HEK293 (cell line): ENCODE data around the gene DCLK1.

Experiments
- ZNF302 ChIP-seq: fragments of 450-650 bp; formaldehyde crosslinking; IDR thresholded peaks from 2 replicates; pipeline ENCODE4 v1.5.1; 2016; ENCODE audit warnings: missing biosample characterization, missing genetic modification characterization, low read depth
- ZNF830 ChIP-seq: fragments of 450-650 bp; IDR thresholded peaks from 2 replicates; pipeline ENCODE4 v1.5.0; 2018; ENCODE audit warnings: missing biosample characterization, missing genetic modification characterization, low read depth, mild to moderate bottlenecking, moderate library complexity

DNA sequence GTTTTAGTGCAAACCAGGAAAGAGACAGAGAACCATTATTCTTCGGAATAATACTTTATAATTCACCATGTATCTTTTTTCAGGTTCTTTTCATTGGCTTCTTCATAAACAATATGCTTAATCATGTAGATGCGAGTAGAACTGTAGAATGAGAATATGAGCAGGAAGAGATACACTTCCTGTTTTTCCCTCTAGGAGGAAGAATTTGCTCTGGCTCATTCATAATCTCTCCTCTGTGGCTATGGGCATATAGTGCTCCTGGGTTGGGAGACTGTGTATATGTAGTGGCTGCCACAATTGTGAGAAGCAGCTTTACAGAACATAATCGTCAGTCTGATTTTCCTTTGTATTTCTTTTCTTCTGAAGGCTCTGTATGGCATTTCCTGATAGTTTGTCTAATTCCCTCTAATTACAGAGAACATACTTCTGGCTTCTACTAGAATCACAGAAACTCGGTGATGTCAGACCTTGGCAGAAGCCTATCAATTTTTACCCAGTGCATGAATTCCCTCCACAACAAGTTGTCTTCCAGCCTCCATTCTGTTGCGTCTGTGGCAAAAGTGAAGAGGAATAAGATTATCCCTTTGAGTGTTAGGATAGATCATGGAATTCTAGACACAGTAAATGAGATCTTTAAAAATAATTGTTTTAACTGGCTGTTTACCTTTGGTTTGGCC is 2.9 kb upstream of the DCLK1 start:
- no peak for TF ChIP-seq ZNF302 (tag by site-specific recombination)
- TF ChIP-seq ZNF830, result no peak
